Epithelial cell of esophagus (primary cell): ENCODE measurements around the gene MYRIP.

ENCODE experiments used
- DNase-seq: peaks from one replicate; pipeline ENCODE4 v3.0.0; 2010; ENCODE audit warnings: low read depth
- H3K4me3 ChIP-seq: 2 replicates; pipeline ENCODE4 v1.5.1; 2011; ENCODE audit warnings: mild to moderate bottlenecking, low read length, control low read depth
- TF ChIP-seq, protein P1 (sequence below): IDR thresholded peaks from 2 replicates; pipeline ENCODE4 v1.5.1; 2011; ENCODE audit warnings: low read depth, mild to moderate bottlenecking, low read length, control low read depth, inconsistent platforms; ENCODE audit not compliant: insufficient read depth; ENCODE audit errors: missing control alignments

Gene MYRIP

DNA sequence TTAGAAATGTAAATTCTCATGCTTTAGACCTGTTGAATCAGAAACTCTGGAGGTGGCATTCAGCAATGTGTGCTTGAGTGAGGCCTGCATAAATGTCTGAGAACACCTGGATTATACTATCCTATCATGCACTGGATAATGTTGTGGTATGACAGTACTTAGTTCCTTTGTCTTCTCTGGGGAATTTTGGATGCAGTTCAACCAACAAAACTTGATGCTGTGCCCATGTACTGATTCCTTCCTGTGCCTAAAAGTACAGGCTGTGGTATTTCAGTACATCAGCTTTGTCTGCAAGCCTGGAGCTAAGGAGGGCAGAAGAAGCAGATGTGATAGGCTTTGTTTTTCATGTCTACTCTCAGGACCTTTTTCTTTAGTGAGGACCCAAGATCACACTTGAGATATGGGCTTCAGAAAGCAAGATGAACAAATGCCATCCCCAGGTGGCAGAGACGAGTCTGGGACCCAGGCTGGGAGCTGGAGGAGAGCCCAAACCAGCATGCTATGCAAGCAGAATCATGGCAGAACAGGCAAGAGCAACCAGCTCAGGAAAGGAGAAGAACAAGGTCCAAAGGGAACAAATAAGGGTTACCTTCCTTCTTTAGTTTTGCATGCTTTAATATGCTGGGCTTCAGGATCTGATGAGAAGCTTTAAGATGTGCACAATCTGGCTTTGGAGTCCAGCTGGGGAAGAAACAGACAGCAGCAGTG lies 124.7 kb downstream of the MYRIP start:
- DNase-seq, result no peak
- no peak overlapping the region for H3K4me3 ChIP-seq
- TF ChIP-seq, protein P1, sequence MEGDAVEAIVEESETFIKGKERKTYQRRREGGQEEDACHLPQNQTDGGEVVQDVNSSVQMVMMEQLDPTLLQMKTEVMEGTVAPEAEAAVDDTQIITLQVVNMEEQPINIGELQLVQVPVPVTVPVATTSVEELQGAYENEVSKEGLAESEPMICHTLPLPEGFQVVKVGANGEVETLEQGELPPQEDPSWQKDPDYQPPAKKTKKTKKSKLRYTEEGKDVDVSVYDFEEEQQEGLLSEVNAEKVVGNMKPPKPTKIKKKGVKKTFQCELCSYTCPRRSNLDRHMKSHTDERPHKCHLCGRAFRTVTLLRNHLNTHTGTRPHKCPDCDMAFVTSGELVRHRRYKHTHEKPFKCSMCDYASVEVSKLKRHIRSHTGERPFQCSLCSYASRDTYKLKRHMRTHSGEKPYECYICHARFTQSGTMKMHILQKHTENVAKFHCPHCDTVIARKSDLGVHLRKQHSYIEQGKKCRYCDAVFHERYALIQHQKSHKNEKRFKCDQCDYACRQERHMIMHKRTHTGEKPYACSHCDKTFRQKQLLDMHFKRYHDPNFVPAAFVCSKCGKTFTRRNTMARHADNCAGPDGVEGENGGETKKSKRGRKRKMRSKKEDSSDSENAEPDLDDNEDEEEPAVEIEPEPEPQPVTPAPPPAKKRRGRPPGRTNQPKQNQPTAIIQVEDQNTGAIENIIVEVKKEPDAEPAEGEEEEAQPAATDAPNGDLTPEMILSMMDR, result no peak

DNA sequence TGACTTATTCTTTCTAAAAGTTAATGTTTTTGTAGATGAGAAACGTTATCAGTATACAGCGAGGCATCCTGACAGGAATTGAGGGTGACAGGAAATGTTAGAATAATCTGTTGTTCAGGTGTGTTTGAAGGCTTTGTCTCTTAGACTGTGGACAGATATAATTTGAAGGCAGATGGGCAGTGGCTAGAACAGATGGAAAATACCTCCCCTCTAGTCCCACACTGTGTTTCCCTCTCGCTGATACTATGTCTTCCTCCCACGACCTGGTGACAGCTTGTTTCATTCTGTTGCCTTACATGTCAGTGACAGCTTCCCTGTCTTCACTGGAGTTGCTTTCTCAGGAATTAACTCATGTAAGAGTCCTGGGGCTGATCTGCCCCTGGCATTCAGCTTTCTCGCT lies 125.3 kb downstream of the MYRIP start:
- TF ChIP-seq, protein P1, result no peak
- DNase-seq, result no peak

DNA sequence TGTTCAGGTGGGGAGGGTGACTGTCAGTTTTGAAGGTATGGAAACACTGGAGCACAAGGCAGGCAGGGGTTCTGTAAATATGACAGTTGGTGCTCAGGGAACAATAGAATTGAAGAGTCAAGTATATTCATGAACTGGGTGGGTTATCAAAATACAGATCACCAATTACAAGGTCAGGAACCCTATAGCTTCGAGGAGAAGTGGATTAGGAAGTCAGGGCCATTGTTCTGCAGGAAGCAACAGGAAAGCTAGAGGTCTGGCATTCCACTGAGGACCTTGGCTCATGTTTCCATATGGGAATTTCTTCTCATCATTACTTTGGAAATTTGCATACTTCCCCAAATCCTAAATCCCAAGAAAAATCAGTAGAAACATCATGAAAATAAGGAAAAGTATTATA lies 125.9 kb downstream of the MYRIP start:
- TF ChIP-seq, protein P1, result no peak
- DNase-seq, result no peak
- no peak overlapping the region for H3K4me3 ChIP-seq

More for the DNA sequence above, 125.3 kb downstream of the MYRIP start:
- no peak overlapping the region for H3K4me3 ChIP-seq

DNA sequence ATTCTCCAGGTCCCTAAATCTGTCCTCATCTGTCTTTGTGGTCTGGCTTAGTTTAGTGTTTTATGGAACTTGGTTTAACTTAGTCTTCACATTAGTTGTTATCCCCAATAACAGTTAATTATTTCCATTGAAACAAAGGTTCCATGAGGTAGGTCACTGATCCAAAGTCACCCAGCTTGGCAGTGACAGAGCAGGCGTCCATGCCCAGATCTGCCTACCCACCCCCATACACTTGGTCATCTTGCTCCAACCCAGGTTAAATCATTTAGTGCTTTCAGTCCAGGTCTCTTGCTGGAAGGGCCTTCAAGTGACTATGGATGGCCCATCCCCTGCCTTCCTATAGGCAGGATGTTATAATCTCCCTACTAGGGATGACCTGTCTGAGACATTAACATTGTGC lies 127.4 kb downstream of the MYRIP start:
- DNase-seq, result no peak
- H3K4me3 ChIP-seq, result no peak overlapping the region
- TF ChIP-seq, protein P1, result no peak

DNA sequence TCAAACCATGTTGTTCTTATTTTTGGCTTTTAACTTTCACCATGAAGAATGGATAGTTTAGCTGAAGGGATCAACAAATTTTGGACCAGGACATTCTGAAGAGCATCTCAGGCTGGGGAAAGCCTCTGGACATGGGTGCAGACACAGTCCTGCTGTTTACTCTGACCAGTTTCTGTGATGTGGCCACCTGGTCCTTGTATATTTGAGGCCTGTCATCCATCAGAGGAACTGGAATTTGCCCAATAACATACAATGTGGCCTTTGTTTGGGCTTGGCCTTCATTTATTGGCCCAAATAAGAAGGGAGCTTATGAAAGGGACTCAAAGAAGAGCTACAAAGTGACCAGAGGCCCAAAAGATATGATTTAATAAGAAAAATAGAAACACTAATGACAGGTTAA lies 127.9 kb downstream of the MYRIP start:
- no peak overlapping the region for H3K4me3 ChIP-seq
- no peak for DNase-seq
- TF ChIP-seq, protein P1, result no peak

DNA sequence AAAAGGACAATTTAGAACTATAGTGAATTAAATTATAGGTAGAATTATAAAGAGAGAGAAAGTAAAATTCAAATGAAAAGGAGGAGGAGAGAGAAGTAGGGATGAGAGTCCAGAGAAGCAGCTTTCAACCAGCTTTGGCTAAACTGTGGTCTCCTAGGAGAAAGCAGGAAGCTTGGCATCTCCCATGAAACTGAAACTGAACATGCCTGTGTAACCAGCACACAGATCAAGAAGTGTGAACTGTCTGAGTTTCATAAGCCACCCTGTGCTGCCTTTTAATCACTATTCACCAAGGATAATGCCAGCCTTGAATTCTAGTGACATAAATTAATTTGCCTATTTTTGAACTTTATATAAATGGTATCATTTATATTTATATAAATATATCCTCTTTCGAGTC lies 128.5 kb downstream of the MYRIP start:
- no peak overlapping the region for H3K4me3 ChIP-seq
- DNase-seq, result no peak
- TF ChIP-seq, protein P1, result no peak

DNA sequence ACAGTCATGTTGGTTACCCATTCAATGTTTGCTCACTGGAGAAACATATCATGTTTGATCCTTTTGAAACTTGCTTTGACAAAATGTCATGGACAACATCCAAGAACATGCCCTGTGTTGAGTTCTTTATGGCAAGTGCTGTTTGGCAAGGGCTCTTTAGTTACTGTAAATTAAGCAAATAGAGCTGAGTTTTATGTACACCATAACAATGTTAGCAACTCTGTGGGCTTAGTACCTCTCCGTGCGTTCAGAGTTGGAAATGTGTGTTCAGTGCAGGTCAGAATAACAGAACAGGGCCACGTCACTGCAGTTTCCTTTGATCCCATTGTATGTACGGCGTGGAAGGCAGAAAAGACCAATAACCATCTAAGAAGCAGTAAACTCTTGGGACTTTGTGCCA lies 132.5 kb downstream of the MYRIP start:
- no peak overlapping the region for H3K4me3 ChIP-seq
- TF ChIP-seq, protein P1, result no peak
- DNase-seq, result no peak
